Neural progenitor cell (in vitro differentiated cells): ENCODE measurements around the gene SPATA18.

Source experiments
- EZH2 ChIP-seq: fragments of 200-600 bp; sonication (generic); IDR thresholded peaks from 2 replicates; pipeline ENCODE4 v1.6.1; 2017; ENCODE audit warnings: antibody characterized with exemption, mild to moderate bottlenecking, moderate library complexity
- EZH2phosphoT487 ChIP-seq: fragments of 200-600 bp; sonication (generic); IDR thresholded peaks from 2 replicates; pipeline ENCODE4 v1.6.1; 2017; ENCODE audit warnings: antibody characterized with exemption
- TF ChIP-seq, protein P1 (sequence below): fragments of 200-600 bp; sonication (generic); IDR thresholded peaks from 2 replicates; pipeline ENCODE4 v1.5.1; 2017; ENCODE audit warnings: antibody characterized with exemption, mild to moderate bottlenecking

DNA sequence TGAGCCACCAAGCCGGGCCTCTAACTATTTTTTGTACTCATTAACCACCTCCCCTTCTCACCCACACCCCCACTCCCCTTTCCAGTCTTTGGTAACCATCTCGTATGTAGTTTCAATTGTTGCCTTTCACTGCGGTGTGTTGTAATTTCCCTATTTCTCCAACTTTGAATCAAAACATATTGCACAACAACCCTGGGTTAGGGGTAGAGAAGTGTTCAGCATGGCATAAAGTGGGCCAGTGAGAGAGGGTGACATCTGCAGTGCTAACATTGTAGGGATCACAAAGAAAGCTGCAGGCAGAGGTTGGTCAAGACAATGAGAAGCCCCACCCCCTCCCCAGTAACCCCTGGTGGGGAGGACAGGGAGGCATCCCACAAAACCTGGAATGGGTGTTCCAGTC lies 92.7 kb downstream of the SPATA18 start:
- TF ChIP-seq, protein P1, sequence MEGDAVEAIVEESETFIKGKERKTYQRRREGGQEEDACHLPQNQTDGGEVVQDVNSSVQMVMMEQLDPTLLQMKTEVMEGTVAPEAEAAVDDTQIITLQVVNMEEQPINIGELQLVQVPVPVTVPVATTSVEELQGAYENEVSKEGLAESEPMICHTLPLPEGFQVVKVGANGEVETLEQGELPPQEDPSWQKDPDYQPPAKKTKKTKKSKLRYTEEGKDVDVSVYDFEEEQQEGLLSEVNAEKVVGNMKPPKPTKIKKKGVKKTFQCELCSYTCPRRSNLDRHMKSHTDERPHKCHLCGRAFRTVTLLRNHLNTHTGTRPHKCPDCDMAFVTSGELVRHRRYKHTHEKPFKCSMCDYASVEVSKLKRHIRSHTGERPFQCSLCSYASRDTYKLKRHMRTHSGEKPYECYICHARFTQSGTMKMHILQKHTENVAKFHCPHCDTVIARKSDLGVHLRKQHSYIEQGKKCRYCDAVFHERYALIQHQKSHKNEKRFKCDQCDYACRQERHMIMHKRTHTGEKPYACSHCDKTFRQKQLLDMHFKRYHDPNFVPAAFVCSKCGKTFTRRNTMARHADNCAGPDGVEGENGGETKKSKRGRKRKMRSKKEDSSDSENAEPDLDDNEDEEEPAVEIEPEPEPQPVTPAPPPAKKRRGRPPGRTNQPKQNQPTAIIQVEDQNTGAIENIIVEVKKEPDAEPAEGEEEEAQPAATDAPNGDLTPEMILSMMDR, result no peak
- TF ChIP-seq EZH2, result no peak
- TF ChIP-seq EZH2phosphoT487, result no peak
